GM12878 (cell line): Measurements from ENCODE around the gene FKBP8.

Experiments used
- CBX5 ChIP-seq: sonication (generic); IDR thresholded peaks from 2 replicates; pipeline ENCODE4 v1.6.1; 2016; ENCODE audit warnings: low read depth, moderate library complexity, mild to moderate bottlenecking, inconsistent platforms
- CHD4 ChIP-seq: fragments of 200-600 bp; sonication (generic); IDR thresholded peaks from 2 replicates; pipeline ENCODE4 v1.6.1; 2016; ENCODE audit warnings: mild to moderate bottlenecking
- CTCF ChIP-seq, 3 experiments: IDR thresholded peaks in 2 of 3; conservative IDR thresholded peaks in 1 of 3; 2 replicates each; pipeline ENCODE4 v1.5.1; 2011; ENCODE audit warnings: low read depth in 3 of 3, low read length in 3 of 3, mild to moderate bottlenecking in 3 of 3, control low read depth in 2 of 3, moderate library complexity in 2 of 3, inconsistent platforms in 1 of 3, mixed read lengths in 1 of 3; ENCODE audit not compliant: control insufficient read depth in 2 of 3, insufficient read depth in 1 of 3; ENCODE audit errors: extremely low read depth in 1 of 3
- EZH2 ChIP-seq: IDR thresholded peaks from 2 replicates; pipeline ENCODE4 v1.6.1; 2012; ENCODE audit warnings: low read depth, mild to moderate bottlenecking, control low read depth, inconsistent platforms, low read length, borderline replicate concordance; ENCODE audit not compliant: control insufficient read depth
- NRF1 ChIP-seq: conservative IDR thresholded peaks from 2 replicates; pipeline ENCODE4 v1.6.1; 2011; ENCODE audit warnings: mild to moderate bottlenecking, low read depth, low read length, improper control_type of control experiment
- SIN3A ChIP-seq: IDR thresholded peaks from 2 replicates; pipeline ENCODE4 v1.6.1; 2012; ENCODE audit warnings: low read depth, low read length, improper control_type of control experiment

DNA sequence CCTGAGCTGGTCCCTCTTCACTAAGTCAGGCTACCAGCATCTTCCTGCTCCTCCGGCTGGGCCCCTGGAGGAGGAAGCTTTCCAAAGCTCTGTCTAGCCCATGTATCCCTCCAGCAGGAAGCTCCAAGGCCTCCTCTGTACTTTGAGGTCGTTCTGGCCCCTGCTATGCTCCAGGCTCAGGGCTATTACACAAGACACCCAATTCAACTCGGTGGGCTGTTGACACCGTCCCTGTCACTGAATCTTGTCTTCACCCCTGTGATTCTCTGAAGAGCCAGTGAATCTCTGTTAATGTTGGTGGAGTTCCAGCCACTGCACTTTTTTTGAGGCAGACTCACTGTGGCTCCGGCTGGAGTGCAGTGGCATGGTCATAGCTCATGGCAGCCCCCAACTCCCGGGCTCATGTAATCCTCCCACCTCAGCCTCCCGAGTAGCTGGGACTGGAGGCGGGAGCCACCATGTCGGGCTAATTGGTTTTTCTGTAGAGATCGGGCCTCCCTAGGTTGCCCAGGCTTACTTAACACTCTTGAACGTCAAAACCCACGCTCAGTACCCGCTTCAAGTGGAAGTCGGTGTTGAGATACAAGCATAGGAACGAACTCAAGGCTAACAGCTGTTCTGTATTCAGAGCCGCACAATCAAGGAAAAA is 44.7 kb upstream of the FKBP8 start:
- TF ChIP-seq CBX5 (no peak), CTCF (IDR thresholded peaks at IDR 0.05 in 2 of 3, conservative IDR thresholded peaks at IDR 0.05 in 1 of 3; ENCODE audit: control insufficient read depth in 2 of 3, extremely low read depth in 1 of 3, insufficient read depth in 1 of 3, low read depth in 3 of 3, low read length in 3 of 3) (no peak), EZH2 (no peak), CHD4 (no peak), SIN3A (no peak), NRF1 (no peak)
